Uterus (tissue), 4 donors: ENCODE data around the gene RBP5. TPM values are rescaled to one million over a fixed set of nuclear protein-coding genes. Genes with fewer than 3 reads are reported as not detected.

Experiments used
- DNase-seq, 2 donors: peaks; one replicate each; pipeline ENCODE4 v3.0.0-alpha.2; 2019 to 2020
- H3K27ac ChIP-seq, 2 donors: fragments of 200-600 bp; sonication (generic); 1 replicate in 1 of 2; 2 replicates in 1 of 2; pipeline ENCODE4 v1.5.1; 2016 to 2018
- H3K27me3 ChIP-seq, 2 donors: fragments of 200-600 bp; sonication (generic); one replicate each; pipeline ENCODE4 v1.5.1; 2018 to 2019; ENCODE audit warnings: control low read depth in 1 of 2
- H3K36me3 ChIP-seq, 2 donors: fragments of 200-600 bp; sonication (generic); one replicate each; pipeline ENCODE4 v1.5.1; 2019; ENCODE audit warnings: control low read depth in 1 of 2
- H3K4me1 ChIP-seq, 2 donors: fragments of 200-600 bp; sonication (generic); one replicate each; pipeline ENCODE4 v1.5.1; 2018 to 2019; ENCODE audit warnings: control low read depth in 1 of 2
- H3K4me3 ChIP-seq, 2 donors: fragments of 200-600 bp; sonication (generic); 1 replicate in 1 of 2; 2 replicates in 1 of 2; pipeline ENCODE4 v1.5.1; 2018 to 2019; ENCODE audit warnings: mild to moderate bottlenecking in 1 of 2
- H3K9me3 ChIP-seq, 2 donors: fragments of 200-600 bp; sonication (generic); one replicate each; pipeline ENCODE4 v1.5.1; 2019; ENCODE audit warnings: control low read depth in 1 of 2
- CTCF ChIP-seq, 4 experiments: fragments of 200-600 bp in 2 of 4; fragments of 450-650 bp in 2 of 4; sonication (generic) in 2 of 4; IDR thresholded peaks; one replicate each; pipeline ENCODE4 v1.5.1; 2016 to 2019; ENCODE audit warnings: antibody characterized with exemption in 4 of 4, mild to moderate bottlenecking in 2 of 4, moderate library complexity in 1 of 4
- POLR2A ChIP-seq, 2 donors: fragments of 450-650 bp; IDR thresholded peaks; one replicate each; pipeline ENCODE4 v1.6.1; 2016; ENCODE audit warnings: antibody characterized with exemption in 2 of 2, mild to moderate bottlenecking in 1 of 2, moderate library complexity in 1 of 2
- intact Hi-C: fragments of 100-400 bp; cut with DNase I; formaldehyde crosslinking; loops from one replicate; pipeline ENCODE4 v1.15.1; 2023; ENCODE audit warnings: low total_unique reads
- total RNA-seq, 4 donors: library from RNA; depleted of rRNA in 3 of 4; stranded (reverse); fragments of >200 nt in 3 of 4; gene quantifications; one replicate each; pipeline versions ENCODE4 v1.1.0 to v1.2.4, GENCODE V29; 2014 to 2023
- donor health status: DM: yes; HTN: yes; CAD: no.

Gene RBP5
- total RNA-seq, 4 donors from 2014 or later, result 2.4 to 26.5 (median 8.2) TPM; not detected in 1

- no peak for TF ChIP-seq POLR2A (IDR thresholded peaks at IDR 0.05)
- TF ChIP-seq CTCF (IDR thresholded peaks at IDR 0.05), result no peak
- Histone ChIP-seq H3K9me3 (no peaks in the 10 kb centered on the region), H3K4me1 (no peaks in the 10 kb centered on the region), H3K27ac (no peak overlapping the region), H3K36me3 (no peaks in the 10 kb centered on the region), H3K27me3 (no peaks in the 10 kb centered on the region), H3K4me3 (no peak overlapping the region)
- no peak for DNase-seq
- intact Hi-C loops, result no loop called here
Observed at GRCh38 chr12:7102582-7102981, 26.1 kb downstream of the RBP5 start.

GRCh38 chr12:7101694-7102131 is 27.0 kb downstream of the RBP5 start:
- no peak overlapping the region for H3K4me3 ChIP-seq
- peak overlapping the region; percentile 3 to 27 for H3K27ac ChIP-seq
- no peaks in the 10 kb centered on the region for H3K9me3 ChIP-seq

GRCh38 chr12:7101047-7101693 is 27.5 kb downstream of the RBP5 start:
- Histone ChIP-seq H3K27ac (peak overlapping the region; percentile 27 to 46), H3K4me3 (no peak overlapping the region), H3K9me3 (no peaks in the 10 kb centered on the region), H3K27me3 (no peaks in the 10 kb centered on the region), H3K4me1 (no peaks in the 10 kb centered on the region), H3K36me3 (no peaks in the 10 kb centered on the region)
- no peak for DNase-seq
- TF ChIP-seq POLR2A (IDR thresholded peaks at IDR 0.05) (no peak), CTCF (IDR thresholded peaks at IDR 0.05) (no peak)
- intact Hi-C loops, result no loop called here

More at GRCh38 chr12:7101694-7102131, 27.0 kb downstream of the RBP5 start:
- Histone ChIP-seq H3K27me3 (no peaks in the 10 kb centered on the region), H3K4me1 (no peaks in the 10 kb centered on the region), H3K36me3 (no peaks in the 10 kb centered on the region)
- intact Hi-C loops, result no loop called here
- DNase-seq, result no peak
- TF ChIP-seq POLR2A (IDR thresholded peaks at IDR 0.05) (no peak), CTCF (IDR thresholded peaks at IDR 0.05) (no peak)

- Histone ChIP-seq H3K27me3 (no peaks in the 10 kb centered on the region), H3K4me1 (no peaks in the 10 kb centered on the region), H3K9me3 (no peaks in the 10 kb centered on the region), H3K27ac (no peak overlapping the region), H3K36me3 (no peaks in the 10 kb centered on the region), H3K4me3 (no peak overlapping the region)
- intact Hi-C loops, result no loop called here
- no peak for DNase-seq
- no peak for TF ChIP-seq POLR2A (IDR thresholded peaks at IDR 0.05)
Observed at GRCh38 chr12:7100239-7100638, 28.4 kb downstream of the RBP5 start.

GRCh38 chr12:7099290-7099996 is 29.2 kb downstream of the RBP5 start:
- no peak for DNase-seq
- Histone ChIP-seq H3K27me3 (no peaks in the 10 kb centered on the region), H3K9me3 (no peaks in the 10 kb centered on the region), H3K4me3 (no peak overlapping the region), H3K27ac (no peak overlapping the region), H3K4me1 (no peaks in the 10 kb centered on the region), H3K36me3 (no peaks in the 10 kb centered on the region)
- intact Hi-C loops, result no loop called here
- TF ChIP-seq POLR2A (IDR thresholded peaks at IDR 0.05) (no peak), CTCF (IDR thresholded peaks at IDR 0.05) (no peak)
